GM21526 (cell line): Measurements from ENCODE around the gene ITPRID1.

Source experiments
- ATAC-seq: cut with Tn5 transposase; IDR thresholded peaks from one replicate; pipeline ENCODE4 v1.9.1; 2021; ENCODE audit warnings: moderate library complexity; ENCODE audit not compliant: unreplicated experiment, low FRiP score

The ITPRID1 gene

GRCh38 chr7:31690935-31691334 lies 177.0 kb downstream of the ITPRID1 start:
- no peak for ATAC-seq

GRCh38 chr7:31692451-31692850 lies 178.6 kb downstream of the ITPRID1 start:
- no peak for ATAC-seq

- ATAC-seq: no peak
Measured at GRCh38 chr7:31692871-31693270, 179.0 kb downstream of the ITPRID1 start.

- no peak for ATAC-seq
Measured at GRCh38 chr7:31695859-31696614, 182.1 kb downstream of the ITPRID1 start.

- ATAC-seq: no peak
Measured at GRCh38 chr7:31699050-31699449, 185.2 kb downstream of the ITPRID1 start.

- ATAC-seq: no peak
Measured at GRCh38 chr7:31702354-31702753, 188.5 kb downstream of the ITPRID1 start.

- no peak for ATAC-seq
Measured at GRCh38 chr7:31705377-31705776, 191.5 kb downstream of the ITPRID1 start.

GRCh38 chr7:31707089-31707488 lies 193.2 kb downstream of the ITPRID1 start:
- no peak for ATAC-seq
